ENCODE data around the gene MAPRE2.

The MAPRE2 gene

DNA sequence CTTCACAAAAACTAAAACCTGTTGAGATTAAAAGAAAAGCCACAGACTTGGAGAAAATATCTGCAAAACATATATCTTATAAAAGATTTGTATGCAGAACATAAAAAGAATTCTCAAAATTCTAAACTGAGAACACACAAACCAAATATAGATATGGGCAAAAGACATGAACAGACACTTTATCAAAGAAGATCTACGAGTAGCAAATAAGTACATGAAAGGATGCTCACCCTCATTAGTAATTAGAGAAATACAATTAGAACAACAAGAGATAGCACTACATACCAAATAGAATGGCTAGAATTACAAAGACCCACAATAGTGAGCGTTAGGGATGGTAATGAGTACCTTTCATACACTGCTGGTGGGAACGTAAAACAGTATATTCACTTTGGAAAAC lies 135.7 kb downstream of the MAPRE2 start:
- Histone ChIP-seq H3K79me1 (replicated peaks; ENCODE audit: low read length, poor library complexity, severe bottlenecking) (no peaks in the 10 kb centered on the region), H2BK12ac (ENCODE audit: low read length in 2 of 2) (no peak overlapping the region), H2BK120ac (ENCODE audit: low read depth, low read length) (no peak overlapping the region), H3K18ac (ENCODE audit: low read depth in 1 of 2, low read length in 2 of 2) (no peak overlapping the region), H2BK15ac (ENCODE audit: low read depth, poor library complexity, severe bottlenecking) (no peak overlapping the region), H3K4me2 (ENCODE audit: low read length, poor library complexity, severe bottlenecking) (no peak overlapping the region), H3K27me3 (ENCODE audit: control insufficient read depth in 1 of 2, insufficient read depth in 1 of 2, low read length in 2 of 2) (no peaks in the 10 kb centered on the region), H2AK5ac (ENCODE audit: low read length, severe bottlenecking) (no peak overlapping the region), H3K27ac (ENCODE audit: low read length, poor library complexity, severe bottlenecking) (no peak overlapping the region), H3K4me3 (ENCODE audit: insufficient read depth in 1 of 2, low read depth in 1 of 2, low read length in 2 of 2) (no peak overlapping the region), H4K91ac (ENCODE audit: low read length) (no peak overlapping the region), H2AFZ (ENCODE audit: low read depth, low read length) (no peak overlapping the region), H3K9me3 (ENCODE audit: control insufficient read depth, low read length) (no peaks in the 10 kb centered on the region), H3K36me3 (ENCODE audit: control insufficient read depth in 1 of 2, insufficient read depth in 2 of 2, low read depth in 1 of 2, low read length in 2 of 2) (no peaks in the 10 kb centered on the region), H3K4ac (ENCODE audit: low read depth in 1 of 2, low read length in 2 of 2) (no peak overlapping the region), H4K8ac (ENCODE audit: low read length) (no peak overlapping the region), H2BK5ac (ENCODE audit: low read depth, low read length, poor library complexity, severe bottlenecking) (no peak overlapping the region), H3K4me1 (ENCODE audit: control insufficient read depth, insufficient read depth, low read depth, low read length) (peaks cover 3% of the 10 kb centered on the region), H3K14ac (ENCODE audit: low read length in 2 of 2) (no peak overlapping the region), H3K9ac (ENCODE audit: low read length) (no peak overlapping the region), H3K23ac (ENCODE audit: low read length in 2 of 2) (no peak overlapping the region)
- WGBS: no CpG with 5 or more reads among the region's 3 CpGs
- DNase-seq: no peak

DNA sequence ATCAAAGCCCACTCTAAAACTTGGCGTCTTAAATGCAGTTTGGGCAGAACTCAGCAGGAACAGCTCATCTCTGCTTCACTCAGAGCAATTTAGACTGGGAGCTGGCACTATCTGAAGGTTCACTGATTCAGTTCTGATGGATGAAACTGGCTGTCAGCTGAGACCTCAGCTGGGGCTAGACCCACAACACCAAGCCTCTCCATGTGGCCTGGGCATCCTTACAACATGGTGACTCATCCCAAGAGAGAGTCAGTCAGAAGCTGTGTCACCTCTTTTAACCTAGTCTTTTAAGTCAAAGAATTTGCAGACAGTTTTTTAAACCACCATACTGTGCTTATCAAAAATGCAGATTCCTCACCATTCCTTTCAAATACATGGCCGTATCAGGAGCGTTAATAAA lies 137.0 kb downstream of the MAPRE2 start:
- Histone ChIP-seq H2BK5ac (ENCODE audit: low read depth, low read length, poor library complexity, severe bottlenecking) (no peak overlapping the region), H3K4me2 (ENCODE audit: low read length, poor library complexity, severe bottlenecking) (no peak overlapping the region), H4K91ac (ENCODE audit: low read length) (no peak overlapping the region), H2AK5ac (ENCODE audit: low read length, severe bottlenecking) (no peak overlapping the region), H3K9ac (ENCODE audit: low read length) (no peak overlapping the region), H2AFZ (ENCODE audit: low read depth, low read length) (no peak overlapping the region), H3K9me3 (ENCODE audit: control insufficient read depth, low read length) (no peaks in the 10 kb centered on the region), H2BK120ac (ENCODE audit: low read depth, low read length) (no peak overlapping the region), H4K8ac (ENCODE audit: low read length) (no peak overlapping the region), H2BK15ac (ENCODE audit: low read depth, poor library complexity, severe bottlenecking) (no peak overlapping the region), H3K79me1 (replicated peaks; ENCODE audit: low read length, poor library complexity, severe bottlenecking) (no peaks in the 10 kb centered on the region), H3K18ac (ENCODE audit: low read depth in 1 of 2, low read length in 2 of 2) (no peak overlapping the region), H3K23ac (ENCODE audit: low read length in 2 of 2) (no peak overlapping the region), H3K4ac (ENCODE audit: low read depth in 1 of 2, low read length in 2 of 2) (no peak overlapping the region), H2BK12ac (ENCODE audit: low read length in 2 of 2) (no peak overlapping the region), H3K4me3 (ENCODE audit: insufficient read depth in 1 of 2, low read depth in 1 of 2, low read length in 2 of 2) (no peak overlapping the region), H3K36me3 (ENCODE audit: control insufficient read depth in 1 of 2, insufficient read depth in 2 of 2, low read depth in 1 of 2, low read length in 2 of 2) (no peaks in the 10 kb centered on the region), H3K27ac (ENCODE audit: low read length, poor library complexity, severe bottlenecking) (no peak overlapping the region), H3K27me3 (ENCODE audit: control insufficient read depth in 1 of 2, insufficient read depth in 1 of 2, low read length in 2 of 2) (no peaks in the 10 kb centered on the region), H3K14ac (ENCODE audit: low read length in 2 of 2) (no peak overlapping the region), H3K4me1 (ENCODE audit: control insufficient read depth, insufficient read depth, low read depth, low read length) (no peaks in the 10 kb centered on the region)
- peak; percentile 25 for DNase-seq
- 90% methylated on average over 2 of the region's 3 CpGs for WGBS

DNA sequence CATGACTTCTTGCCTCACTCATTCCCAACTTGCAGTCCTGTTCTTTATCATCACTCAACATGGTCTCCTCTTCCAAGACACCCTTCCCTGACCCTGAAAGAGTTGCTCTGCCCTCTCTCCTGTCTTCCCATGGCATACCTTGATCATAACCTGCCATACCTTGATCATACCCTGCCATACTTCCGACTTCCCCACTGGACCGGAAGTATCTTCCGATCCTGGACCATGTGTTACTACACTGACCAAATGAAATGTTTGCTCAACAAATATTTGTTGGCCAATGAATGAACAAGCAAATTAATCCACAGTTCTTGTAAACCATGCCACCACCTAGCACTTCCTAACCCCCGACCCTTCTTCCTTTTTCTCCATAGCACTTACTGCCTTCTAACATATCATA lies 138.7 kb downstream of the MAPRE2 start:
- Histone ChIP-seq H3K4ac (ENCODE audit: low read depth in 1 of 2, low read length in 2 of 2) (no peak overlapping the region), H2AK5ac (ENCODE audit: low read length, severe bottlenecking) (no peak overlapping the region), H2BK5ac (ENCODE audit: low read depth, low read length, poor library complexity, severe bottlenecking) (no peak overlapping the region), H3K4me1 (ENCODE audit: control insufficient read depth, insufficient read depth, low read depth, low read length) (no peaks in the 10 kb centered on the region), H2BK15ac (ENCODE audit: low read depth, poor library complexity, severe bottlenecking) (no peak overlapping the region), H3K79me1 (replicated peaks; ENCODE audit: low read length, poor library complexity, severe bottlenecking) (no peaks in the 10 kb centered on the region), H3K18ac (ENCODE audit: low read depth in 1 of 2, low read length in 2 of 2) (peak overlapping the region in 1 of 2 experiments; percentile 21), H4K8ac (ENCODE audit: low read length) (no peak overlapping the region), H3K9ac (ENCODE audit: low read length) (no peak overlapping the region), H3K4me2 (ENCODE audit: low read length, poor library complexity, severe bottlenecking) (no peak overlapping the region), H2BK120ac (ENCODE audit: low read depth, low read length) (no peak overlapping the region), H4K91ac (ENCODE audit: low read length) (peak overlapping the region; percentile 61), H3K9me3 (ENCODE audit: control insufficient read depth, low read length) (no peaks in the 10 kb centered on the region), H3K27me3 (ENCODE audit: control insufficient read depth in 1 of 2, insufficient read depth in 1 of 2, low read length in 2 of 2) (no peaks in the 10 kb centered on the region), H3K36me3 (ENCODE audit: control insufficient read depth in 1 of 2, insufficient read depth in 2 of 2, low read depth in 1 of 2, low read length in 2 of 2) (no peaks in the 10 kb centered on the region), H3K23ac (ENCODE audit: low read length in 2 of 2) (no peak overlapping the region), H2AFZ (ENCODE audit: low read depth, low read length) (no peak overlapping the region), H3K27ac (ENCODE audit: low read length, poor library complexity, severe bottlenecking) (no peak overlapping the region), H3K4me3 (ENCODE audit: insufficient read depth in 1 of 2, low read depth in 1 of 2, low read length in 2 of 2) (no peak overlapping the region), H2BK12ac (ENCODE audit: low read length in 2 of 2) (no peak overlapping the region), H3K14ac (ENCODE audit: low read length in 2 of 2) (no peak overlapping the region)
- DNase-seq: no peak
- 95% methylated on average over 4 of the region's 4 CpGs for WGBS

DNA sequence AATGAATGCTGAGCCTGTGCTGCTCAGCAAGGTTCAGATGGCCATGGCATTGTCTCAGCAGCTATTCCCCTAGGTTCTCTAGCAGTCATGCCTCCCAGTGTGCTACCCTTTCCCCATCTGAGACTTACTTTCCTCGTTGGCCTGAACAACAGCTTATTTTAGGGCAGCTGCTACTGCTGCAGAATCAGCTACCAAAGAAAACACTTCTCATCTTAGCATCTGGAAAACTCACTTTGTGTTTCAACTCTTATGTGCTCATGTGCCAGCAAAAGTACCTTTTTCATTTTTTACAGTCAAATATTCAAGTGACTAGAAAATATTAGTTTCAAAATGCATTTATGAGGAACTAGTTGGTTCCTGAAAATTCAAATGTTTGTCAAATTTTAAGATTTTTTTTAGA lies 139.2 kb downstream of the MAPRE2 start:
- H3K9ac ChIP-seq (ENCODE audit: low read length): no peak overlapping the region
- no peak overlapping the region for H4K8ac ChIP-seq (ENCODE audit: low read length)
- H2BK120ac ChIP-seq (ENCODE audit: low read depth, low read length): no peak overlapping the region
- no peaks in the 10 kb centered on the region for H3K79me1 ChIP-seq (replicated peaks; ENCODE audit: low read length, poor library complexity, severe bottlenecking)
- no peaks in the 10 kb centered on the region for H3K4me1 ChIP-seq (ENCODE audit: control insufficient read depth, insufficient read depth, low read depth, low read length)
- no peak overlapping the region for H3K14ac ChIP-seq (ENCODE audit: low read length in 2 of 2)
- no peak overlapping the region for H3K18ac ChIP-seq (ENCODE audit: low read depth in 1 of 2, low read length in 2 of 2)
- no peak overlapping the region for H2AK5ac ChIP-seq (ENCODE audit: low read length, severe bottlenecking)
- no peak overlapping the region for H3K27ac ChIP-seq (ENCODE audit: low read length, poor library complexity, severe bottlenecking)
- no peak overlapping the region for H2BK5ac ChIP-seq (ENCODE audit: low read depth, low read length, poor library complexity, severe bottlenecking)
- WGBS: 29% methylated on average over 1 of the region's 1 CpG
- H2BK15ac ChIP-seq (ENCODE audit: low read depth, poor library complexity, severe bottlenecking): no peak overlapping the region
- no peak overlapping the region for H4K91ac ChIP-seq (ENCODE audit: low read length)
- no peaks in the 10 kb centered on the region for H3K36me3 ChIP-seq (ENCODE audit: control insufficient read depth in 1 of 2, insufficient read depth in 2 of 2, low read depth in 1 of 2, low read length in 2 of 2)
- no peak overlapping the region for H3K4me3 ChIP-seq (ENCODE audit: insufficient read depth in 1 of 2, low read depth in 1 of 2, low read length in 2 of 2)
- DNase-seq: no peak
- H2BK12ac ChIP-seq (ENCODE audit: low read length in 2 of 2): no peak overlapping the region
- H2AFZ ChIP-seq (ENCODE audit: low read depth, low read length): no peak overlapping the region
- H3K27me3 ChIP-seq (ENCODE audit: control insufficient read depth in 1 of 2, insufficient read depth in 1 of 2, low read length in 2 of 2): no peaks in the 10 kb centered on the region
- H3K4ac ChIP-seq (ENCODE audit: low read depth in 1 of 2, low read length in 2 of 2): no peak overlapping the region
- H3K23ac ChIP-seq (ENCODE audit: low read length in 2 of 2): no peak overlapping the region
- H3K4me2 ChIP-seq (ENCODE audit: low read length, poor library complexity, severe bottlenecking): no peak overlapping the region
- no peaks in the 10 kb centered on the region for H3K9me3 ChIP-seq (ENCODE audit: control insufficient read depth, low read length)
